Heart left ventricle (tissue), 16 donors: ENCODE measurements around the gene ARHGEF33. TPM values are rescaled to one million over a fixed set of nuclear protein-coding genes. Genes with fewer than 3 reads are reported as not detected.
A peak's percentile ranks its signal among the peaks of the same experiment; 100 is the strongest.

Experiments used
- ATAC-seq, 4 donors: fragments of 200-7000 bp; cut with Tn5 transposase; one replicate each; pipeline ENCODE4 v1.9.1; 2020 to 2022; ENCODE audit warnings: moderate library complexity in 4 of 4, mild to moderate bottlenecking in 3 of 4, moderate number of reproducible peaks in 1 of 4
- DNase-seq, 5 donors: peaks; one replicate each; pipeline ENCODE4 v3.0.0-alpha.2; 2020
- H3K27ac ChIP-seq, 12 donors: fragments of 200-600 bp; sonication (generic) in 4 of 12; one replicate each; pipeline versions ENCODE4 v1.5.0 to v1.8.0; 2016 to 2022; ENCODE audit warnings: mild to moderate bottlenecking in 2 of 12
- H3K27me3 ChIP-seq, 9 donors: fragments of 200-600 bp; sonication (generic) in 2 of 9; one replicate each; pipeline versions ENCODE4 v1.5.1 to v1.8.0; 2016 to 2022; ENCODE audit warnings: mild to moderate bottlenecking in 3 of 9
- H3K36me3 ChIP-seq, 9 donors: fragments of 200-600 bp; sonication (generic) in 2 of 9; one replicate each; pipeline versions ENCODE4 v1.5.0 to v1.8.0; 2018 to 2022; ENCODE audit warnings: mild to moderate bottlenecking in 2 of 9
- H3K4me1 ChIP-seq, 12 donors: fragments of 200-600 bp; sonication (generic) in 4 of 12; one replicate each; pipeline versions ENCODE4 v1.5.0 to v1.8.0; 2016 to 2022; ENCODE audit warnings: mild to moderate bottlenecking in 3 of 12
- H3K4me3 ChIP-seq, 12 donors: fragments of 200-600 bp; sonication (generic) in 4 of 12; one replicate each; pipeline versions ENCODE4 v1.5.0 to v1.8.0; 2017 to 2022; ENCODE audit warnings: mild to moderate bottlenecking in 9 of 12, moderate library complexity in 4 of 12
- H3K9me3 ChIP-seq, 12 donors: fragments of 200-600 bp; sonication (generic) in 4 of 12; one replicate each; pipeline versions ENCODE4 v1.5.0 to v1.8.0; 2016 to 2022; ENCODE audit warnings: mild to moderate bottlenecking in 1 of 12
- POLR2A ChIP-seq, 2 donors: fragments of 450-650 bp; IDR thresholded peaks; one replicate each; pipeline ENCODE4 v1.6.1; 2017; ENCODE audit warnings: antibody characterized with exemption in 2 of 2, mild to moderate bottlenecking in 2 of 2, moderate library complexity in 2 of 2
- WGBS, 4 donors: extraction: QIAGEN DNeasy Blood & Tissue Kit in 2 of 4; methylation state at CpG; one replicate each; pipeline versions ENCODE4 v1.1.5 to v1.1.7; 2013 to 2018; 5-methylcytosine and 5-hydroxymethylcytosine counted together
- intact Hi-C, 10 donors: fragments of 100-400 bp; cut with DNase I; formaldehyde crosslinking; loops; one replicate each; pipeline versions ENCODE4 v1.11.1 to v1.14.2; 2022
- polyA plus RNA-seq, 2 donors: library from polyadenylated mRNA; stranded (reverse); fragments of 200-250 nt; gene quantifications; one replicate each; pipeline ENCODE4 v1.2.3, GENCODE V29; 2013
- total RNA-seq, 9 donors: library from RNA; depleted of rRNA in 2 of 9; stranded (reverse); fragments of >200 nt in 2 of 9; fragmentation: NEBNext Ultra II Directional in 3 of 9; extraction: Animal tissue kit (Norgen Biotek cat#: 25700) in 3 of 9; gene quantifications; one replicate each; pipeline versions ENCODE4 v1.1.0 to v1.2.4, GENCODE V29; 2016 to 2023
- TF ChIP-seq, protein P1 (sequence below), 12 donors: fragments of 200-600 bp; sonication (generic) in 4 of 12; IDR thresholded peaks; one replicate each; pipeline versions ENCODE4 v1.5.0 to v1.8.0; 2018 to 2022; ENCODE audit warnings: antibody characterized with exemption in 12 of 12, mild to moderate bottlenecking in 5 of 12
- donor health status: ischemic (EF 13 %, LVEDD 7.1; RV severe dilation, severe dysfunction).
- donor health status: healthy with polysubstance abuse.
- donor health status: DM: no; HTN: yes; CAD: no.
- donor health status: DM: no; HTN: no; CAD: no.
- donor health status: ischemic (EF 25% LVEDD 6.9; RV normal size, moderate dysfunction).
- donor health status: ischemic (EF 25% LVEDD 5.7; RV mildly dilated, moderate dysfunction).
- donor health status: healthy.
- donor health status: DM: yes; HTN: yes; CAD: no.
- donor health status: ischemic (EF 35%, LVEDD 5.7; RV mildly dilated, moderate dysfunction).
- donor health status: nonischemic (EF 11% LVEDD 7.7; RV severe dilation, severe dysfunction).
- donor health status: DM: yes; HTN: yes; CAD: no.
- donor health status: PGD.
- donor health status: ischemic (EF 29% LVEDD 5.4; RV normal size, mild dysfunction).
- donor health status: nonischemic (EF 23%, LVEDD 6.1; RV moderate dilation, normal function).

Gene ARHGEF33
- total and polyA plus RNA-seq, 11 donors = 0.18 to 2.5 (median 0.31) TPM; not detected in 1

DNA sequence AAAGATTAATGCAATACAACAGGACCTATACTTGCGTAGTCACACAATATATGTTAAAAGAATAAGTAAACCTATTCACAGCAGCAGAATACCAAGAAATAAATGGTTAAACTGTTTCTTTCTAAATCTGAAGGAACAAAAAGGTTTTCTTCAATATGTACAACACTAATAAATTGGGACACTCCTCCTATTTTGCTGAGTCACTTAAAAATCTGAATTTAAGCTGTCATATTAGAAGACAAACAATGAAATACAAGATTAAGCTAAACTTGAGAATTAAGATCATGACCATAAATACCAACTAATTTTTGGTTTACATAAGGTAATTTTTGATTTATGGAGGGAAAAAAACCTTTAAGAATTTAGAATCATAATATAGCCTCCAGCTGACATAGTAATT is 92.8 kb downstream of the ARHGEF33 start:
- H3K36me3 ChIP-seq = peaks cover 0 to 55% (median 46%) of the 10 kb centered on the region in 9 donors
- no peak overlapping the region for H3K4me3 ChIP-seq
- TF ChIP-seq, protein P1, sequence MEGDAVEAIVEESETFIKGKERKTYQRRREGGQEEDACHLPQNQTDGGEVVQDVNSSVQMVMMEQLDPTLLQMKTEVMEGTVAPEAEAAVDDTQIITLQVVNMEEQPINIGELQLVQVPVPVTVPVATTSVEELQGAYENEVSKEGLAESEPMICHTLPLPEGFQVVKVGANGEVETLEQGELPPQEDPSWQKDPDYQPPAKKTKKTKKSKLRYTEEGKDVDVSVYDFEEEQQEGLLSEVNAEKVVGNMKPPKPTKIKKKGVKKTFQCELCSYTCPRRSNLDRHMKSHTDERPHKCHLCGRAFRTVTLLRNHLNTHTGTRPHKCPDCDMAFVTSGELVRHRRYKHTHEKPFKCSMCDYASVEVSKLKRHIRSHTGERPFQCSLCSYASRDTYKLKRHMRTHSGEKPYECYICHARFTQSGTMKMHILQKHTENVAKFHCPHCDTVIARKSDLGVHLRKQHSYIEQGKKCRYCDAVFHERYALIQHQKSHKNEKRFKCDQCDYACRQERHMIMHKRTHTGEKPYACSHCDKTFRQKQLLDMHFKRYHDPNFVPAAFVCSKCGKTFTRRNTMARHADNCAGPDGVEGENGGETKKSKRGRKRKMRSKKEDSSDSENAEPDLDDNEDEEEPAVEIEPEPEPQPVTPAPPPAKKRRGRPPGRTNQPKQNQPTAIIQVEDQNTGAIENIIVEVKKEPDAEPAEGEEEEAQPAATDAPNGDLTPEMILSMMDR (IDR thresholded peaks at IDR 0.05) = no peak
- no peak for TF ChIP-seq POLR2A (IDR thresholded peaks at IDR 0.05)
- 97 to 100% (median 98%) methylated on average over 1 of the region's 1 CpG for WGBS, 4 donors
- H3K27me3 ChIP-seq = no peaks in the 10 kb centered on the region
- ATAC-seq (no peak), DNase-seq (no peak)
- intact Hi-C loops = no loop called here
- peaks cover 0 to 11% (median 0%) of the 10 kb centered on the region in 12 donors for H3K4me1 ChIP-seq
- no peak overlapping the region for H3K27ac ChIP-seq
- H3K9me3 ChIP-seq = no peaks in the 10 kb centered on the region

DNA sequence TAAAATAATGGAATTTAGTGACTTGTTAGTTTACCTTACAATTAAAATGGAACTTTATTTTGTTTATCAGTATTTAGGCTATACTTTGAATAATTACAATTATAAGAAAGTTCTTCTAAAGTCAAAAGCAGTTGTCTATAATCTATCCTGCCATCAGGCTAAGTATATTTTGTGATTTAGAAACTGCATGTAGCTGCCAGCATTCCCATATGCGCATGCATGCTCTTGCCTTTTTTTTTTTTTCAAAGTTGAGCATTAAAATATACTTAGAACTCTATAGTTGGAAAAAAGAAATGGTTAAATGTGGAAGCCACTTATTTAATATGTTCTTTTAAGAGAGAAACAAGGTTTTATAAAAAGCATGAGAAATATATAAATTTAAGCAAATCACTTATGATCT is 99.0 kb downstream of the ARHGEF33 start:
- H3K27me3 ChIP-seq = no peaks in the 10 kb centered on the region
- no peak overlapping the region for H3K27ac ChIP-seq
- WGBS, 4 donors = 97 to 100% (median 98%) methylated on average over 1 of the region's 1 CpG
- no peak for DNase-seq
- TF ChIP-seq POLR2A (IDR thresholded peaks at IDR 0.05) = no peak
- TF ChIP-seq, protein P1 (IDR thresholded peaks at IDR 0.05) = no peak
- H3K36me3 ChIP-seq = peaks cover 0 to 100% (median 94%) of the 10 kb centered on the region in 9 donors
- H3K4me3 ChIP-seq = no peak overlapping the region
- no peaks in the 10 kb centered on the region for H3K9me3 ChIP-seq
- H3K4me1 ChIP-seq = no peaks in the 10 kb centered on the region
- intact Hi-C loops = no loop called here
- ATAC-seq = no peak

DNA sequence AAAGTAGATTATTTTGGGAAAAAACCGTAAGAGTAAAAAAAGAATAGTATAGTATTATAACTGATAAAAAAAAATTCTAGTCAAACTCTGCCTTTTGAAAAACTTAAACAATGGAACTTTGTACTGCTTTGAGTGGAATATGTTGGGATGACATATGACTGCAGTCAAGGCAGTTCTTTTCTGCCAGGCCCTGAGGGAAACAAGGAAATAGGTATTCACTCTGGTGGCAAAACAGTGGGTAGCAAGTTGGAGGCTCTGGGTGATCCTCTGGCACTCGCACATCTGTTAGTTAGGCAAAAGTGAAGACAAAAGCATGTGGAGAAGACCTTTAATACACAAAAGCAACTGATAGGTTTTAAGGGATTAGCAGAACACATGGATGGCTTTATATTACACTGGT is 102.2 kb downstream of the ARHGEF33 start:
- H3K4me1 ChIP-seq = peaks cover 0 to 2% (median 0%) of the 10 kb centered on the region in 12 donors
- TF ChIP-seq, protein P1 (IDR thresholded peaks at IDR 0.05) = no peak
- TF ChIP-seq POLR2A (IDR thresholded peaks at IDR 0.05) = no peak
- no peaks in the 10 kb centered on the region for H3K9me3 ChIP-seq
- ATAC-seq = no peak
- H3K27ac ChIP-seq = no peak overlapping the region
- intact Hi-C loops = no loop called here
- no peaks in the 10 kb centered on the region for H3K27me3 ChIP-seq
- H3K4me3 ChIP-seq = no peak overlapping the region
- 88 to 93% (median 90%) methylated on average over 2 of the region's 2 CpGs for WGBS, 4 donors
- DNase-seq = no peak
- peaks cover 0 to 100% (median 94%) of the 10 kb centered on the region in 9 donors for H3K36me3 ChIP-seq

DNA sequence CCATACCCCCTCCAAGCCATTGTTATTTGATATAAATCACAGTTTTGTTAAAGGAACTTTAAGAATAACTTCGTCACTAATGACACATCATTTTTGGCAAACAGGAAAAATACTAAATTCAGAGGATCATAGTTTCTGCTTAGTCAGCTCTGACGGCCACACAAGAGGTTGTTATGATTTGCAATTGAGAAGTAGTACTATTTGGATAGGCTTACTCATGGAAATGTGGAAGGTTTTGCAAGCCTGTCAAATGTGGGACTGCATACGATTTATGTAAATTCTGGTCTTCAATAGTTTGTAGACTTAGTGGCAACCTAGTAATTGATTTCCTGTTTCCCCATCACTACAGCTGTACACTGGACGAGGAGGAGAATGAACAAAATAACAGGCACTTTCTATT is 108.1 kb downstream of the ARHGEF33 start:
- Histone ChIP-seq H3K27me3 (no peaks in the 10 kb centered on the region), H3K9me3 (no peaks in the 10 kb centered on the region), H3K4me3 (no peak overlapping the region), H3K4me1 (peaks cover 0 to 14% (median 1%) of the 10 kb centered on the region in 12 donors), H3K36me3 (peaks cover 0 to 99% (median 92%) of the 10 kb centered on the region in 9 donors), H3K27ac (no peak overlapping the region)
- intact Hi-C loops = no loop called here
- no peak for TF ChIP-seq POLR2A (IDR thresholded peaks at IDR 0.05)
- WGBS, 4 donors = 66 to 74% (median 70%) methylated on average over 4 of the region's 4 CpGs
- DNase-seq = no peak
- no peak for ATAC-seq

DNA sequence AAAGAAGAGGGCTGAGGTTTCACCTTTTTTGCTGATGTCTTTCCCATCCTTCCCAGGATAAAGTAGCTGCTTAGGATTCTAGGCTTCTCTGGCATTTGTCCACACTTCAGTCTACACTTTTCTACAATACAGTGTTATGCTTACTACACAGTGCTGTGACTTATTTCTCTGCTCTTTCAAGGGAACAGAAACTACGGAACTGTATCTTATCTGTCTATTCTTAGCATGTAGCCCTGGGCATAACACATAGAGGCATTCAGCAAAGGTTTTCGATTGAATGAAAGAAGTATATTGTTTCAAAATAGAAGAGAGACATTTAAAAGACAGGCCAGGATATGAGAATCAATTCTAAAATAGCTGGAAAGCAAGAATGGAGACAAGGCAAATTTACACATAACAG is 110.9 kb downstream of the ARHGEF33 start:
- no peak for DNase-seq
- 35 to 50% (median 44%) methylated on average over 2 of the region's 2 CpGs for WGBS, 4 donors
- Histone ChIP-seq H3K4me1 (peaks cover 0 to 14% (median 0%) of the 10 kb centered on the region in 12 donors), H3K4me3 (no peak overlapping the region), H3K27me3 (no peaks in the 10 kb centered on the region), H3K9me3 (no peaks in the 10 kb centered on the region), H3K27ac (peak overlapping the region in 2 of 12 donors; percentile 9 to 22), H3K36me3 (peaks cover 0 to 100% (median 87%) of the 10 kb centered on the region in 9 donors)
- intact Hi-C loops = no loop called here
- TF ChIP-seq POLR2A (IDR thresholded peaks at IDR 0.05) = no peak
- TF ChIP-seq, protein P1 (IDR thresholded peaks at IDR 0.05) = no peak
- ATAC-seq = peak; percentile 66 to 87 (median 76)
